Liver (tissue), 9 donors: Measurements from ENCODE around the gene TAS1R2. TPM values are rescaled to one million over a fixed set of nuclear protein-coding genes. Genes with fewer than 3 reads are reported as not detected.

Source experiments
- DNase-seq: peaks from one replicate; pipeline ENCODE4 v3.0.0-alpha.2; 2017; ENCODE audit warnings: low spot score
- H3K27ac ChIP-seq, 2 donors: one replicate each; pipeline ENCODE4 v1.7.0; 2013; ENCODE audit warnings: inconsistent platforms in 2 of 2, low read length in 2 of 2, control low read depth in 1 of 2, low read depth in 1 of 2, mild to moderate bottlenecking in 1 of 2
- H3K27me3 ChIP-seq, 4 donors: one replicate each; pipeline versions ENCODE4 v1.6.1 to v1.7.0; 2013; ENCODE audit warnings: low read length in 3 of 4, inconsistent platforms in 1 of 4, mild to moderate bottlenecking in 1 of 4, moderate library complexity in 1 of 4; ENCODE audit not compliant: control insufficient read depth in 4 of 4, insufficient read depth in 4 of 4
- H3K36me3 ChIP-seq, 4 donors: one replicate each; pipeline versions ENCODE4 v1.6.1 to v1.7.0; 2013; ENCODE audit warnings: low read length in 3 of 4, mild to moderate bottlenecking in 3 of 4, low read depth in 1 of 4, moderate library complexity in 1 of 4; ENCODE audit not compliant: control insufficient read depth in 4 of 4, insufficient read depth in 3 of 4
- H3K4me1 ChIP-seq, 4 donors: one replicate each; pipeline versions ENCODE4 v1.6.1 to v1.7.0; 2013; ENCODE audit warnings: low read length in 3 of 4, mild to moderate bottlenecking in 3 of 4, moderate library complexity in 1 of 4; ENCODE audit not compliant: control insufficient read depth in 4 of 4, insufficient read depth in 4 of 4
- H3K4me3 ChIP-seq, 3 donors: one replicate each; pipeline versions ENCODE4 v1.6.1 to v1.7.0; 2013; ENCODE audit warnings: low read length in 3 of 3, control low read depth in 1 of 3, low read depth in 1 of 3, mild to moderate bottlenecking in 1 of 3
- H3K9ac ChIP-seq, 2 donors: one replicate each; pipeline ENCODE4 v1.7.0; 2013; ENCODE audit warnings: low read length in 2 of 2, mild to moderate bottlenecking in 2 of 2, moderate library complexity in 2 of 2, control low read depth in 1 of 2, low read depth in 1 of 2
- H3K9me3 ChIP-seq, 4 donors: one replicate each; pipeline versions ENCODE4 v1.6.1 to v1.7.0; 2013; ENCODE audit warnings: low read length in 3 of 4; ENCODE audit not compliant: control insufficient read depth in 4 of 4
- EGR1 ChIP-seq, 2 donors: IDR thresholded peaks; 2 replicates each; pipeline ENCODE4 v1.6.1; 2016 to 2018; ENCODE audit warnings: antibody characterized with exemption in 2 of 2, low read depth in 2 of 2
- FOXA1 ChIP-seq: IDR thresholded peaks from 2 replicates; pipeline ENCODE4 v1.6.1; 2016; ENCODE audit warnings: antibody characterized with exemption
- FOXA2 ChIP-seq: IDR thresholded peaks from 2 replicates; pipeline ENCODE4 v1.6.1; 2016; ENCODE audit warnings: antibody characterized with exemption
- GABPA ChIP-seq, 2 donors: IDR thresholded peaks in 1 of 2; conservative IDR thresholded peaks in 1 of 2; 2 replicates each; pipeline ENCODE4 v1.6.1; 2016; ENCODE audit warnings: antibody characterized with exemption in 2 of 2, mild to moderate bottlenecking in 1 of 2, moderate library complexity in 1 of 2
- HNF4A ChIP-seq, 2 donors: conservative IDR thresholded peaks; 2 replicates each; pipeline ENCODE4 v1.6.1; 2016; ENCODE audit warnings: antibody characterized with exemption in 2 of 2, mild to moderate bottlenecking in 2 of 2
- HNF4G ChIP-seq: IDR thresholded peaks from 2 replicates; pipeline ENCODE4 v1.6.1; 2016; ENCODE audit warnings: antibody characterized with exemption
- JUND ChIP-seq, 2 donors: IDR thresholded peaks; 2 replicates each; pipeline ENCODE4 v1.6.1; 2016; ENCODE audit warnings: antibody characterized with exemption in 2 of 2
- NR2F2 ChIP-seq: IDR thresholded peaks from 2 replicates; pipeline ENCODE4 v1.6.1; 2016; ENCODE audit warnings: antibody characterized with exemption
- REST ChIP-seq: IDR thresholded peaks from 2 replicates; pipeline ENCODE4 v1.6.1; 2016; ENCODE audit warnings: antibody characterized with exemption, mild to moderate bottlenecking
- RXRA ChIP-seq, 2 donors: IDR thresholded peaks; 2 replicates each; pipeline ENCODE4 v1.6.1; 2017 to 2018; ENCODE audit warnings: antibody characterized with exemption in 2 of 2, mild to moderate bottlenecking in 1 of 2
- SP1 ChIP-seq: IDR thresholded peaks from 2 replicates; pipeline ENCODE4 v1.6.1; 2018; ENCODE audit warnings: antibody characterized with exemption, mild to moderate bottlenecking
- TAF1 ChIP-seq: conservative IDR thresholded peaks from 2 replicates; pipeline ENCODE4 v1.6.1; 2016; ENCODE audit warnings: antibody characterized with exemption, mild to moderate bottlenecking
- YY1 ChIP-seq: IDR thresholded peaks from 2 replicates; pipeline ENCODE4 v1.6.1; 2016; ENCODE audit warnings: antibody characterized with exemption, mild to moderate bottlenecking
- ZBTB33 ChIP-seq: IDR thresholded peaks from 2 replicates; pipeline ENCODE4 v1.6.1; 2016; ENCODE audit warnings: antibody characterized with exemption
- WGBS: extraction: QIAGEN DNeasy Blood & Tissue Kit; methylation state at CpG from one replicate; pipeline ENCODE4 v1.1.7; 2013; 5-methylcytosine and 5-hydroxymethylcytosine counted together
- polyA plus RNA-seq, 2 donors: library from polyadenylated mRNA; stranded (reverse) in 1 of 2; unstranded in 1 of 2; fragments of 200-250 nt in 1 of 2; fragments of >200 nt in 1 of 2; fragmentation: Nextera tagmentation in 1 of 2; extraction: Ambion mirVana in 1 of 2; gene quantifications; one replicate each; pipeline versions ENCODE4 v1.2.1 to v1.2.3, GENCODE V29; 2013 to 2015
- total RNA-seq, 2 donors: library from RNA; depleted of rRNA; stranded (reverse); fragments of >200 nt; gene quantifications; one replicate each; pipeline ENCODE4 v1.2.3, GENCODE V29; 2014
- TF ChIP-seq, protein P1 (sequence below): IDR thresholded peaks from 2 replicates; pipeline ENCODE4 v1.6.1; 2016; ENCODE audit warnings: antibody characterized with exemption
- TF ChIP-seq, protein P2 (sequence below): IDR thresholded peaks from 2 replicates; pipeline ENCODE4 v1.6.1; 2016; ENCODE audit warnings: antibody characterized with exemption
- TF ChIP-seq, protein P3 (sequence below): fragments of 150-350 bp; IDR thresholded peaks from 2 replicates; pipeline ENCODE4 v1.5.1; 2017; ENCODE audit warnings: improper control_type of control experiment, low read depth, low read length; ENCODE audit not compliant: missing input control
- donor health status: healthy.
- donor health status: healthy.
- donor health status: healthy.
- donor health status: healthy.
- donor health status: healthy.

Gene TAS1R2
- total and polyA plus RNA-seq, 4 donors, result not detected

DNA sequence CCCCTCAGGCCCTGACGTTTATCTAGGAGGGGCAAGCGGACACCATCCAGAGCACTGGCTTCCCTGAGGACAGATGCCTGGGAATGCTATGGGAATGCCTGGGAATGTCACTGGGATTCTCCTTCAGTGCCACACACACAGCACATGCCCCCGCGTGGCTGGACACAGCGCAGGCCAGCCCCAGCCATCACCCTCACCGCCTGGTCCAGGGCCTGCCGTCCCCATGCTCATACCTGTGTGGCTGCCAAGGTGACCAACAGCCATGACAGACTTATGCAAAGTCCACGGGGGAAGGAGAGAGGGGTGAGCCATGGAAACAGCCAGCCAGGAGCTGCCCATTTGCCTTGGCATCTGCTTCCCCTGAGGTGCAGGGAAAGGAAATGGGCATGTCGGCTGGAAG lies 5.7 kb upstream of the TAS1R2 start:
- Histone ChIP-seq H3K27me3 (no peaks in the 10 kb centered on the region), H3K4me3 (no peak overlapping the region), H3K9me3 (no peaks in the 10 kb centered on the region), H3K9ac (no peak overlapping the region), H3K27ac (no peak overlapping the region), H3K4me1 (no peaks in the 10 kb centered on the region), H3K36me3 (no peaks in the 10 kb centered on the region)
- no peak for DNase-seq
- TF ChIP-seq, protein P1, sequence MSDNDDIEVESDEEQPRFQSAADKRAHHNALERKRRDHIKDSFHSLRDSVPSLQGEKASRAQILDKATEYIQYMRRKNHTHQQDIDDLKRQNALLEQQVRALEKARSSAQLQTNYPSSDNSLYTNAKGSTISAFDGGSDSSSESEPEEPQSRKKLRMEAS, result no peak
- TF ChIP-seq JUND (IDR thresholded peaks at IDR 0.05) (no peak), EGR1 (IDR thresholded peaks at IDR 0.05; ENCODE audit: low read depth in 2 of 2) (no peak), RXRA (IDR thresholded peaks at IDR 0.05) (no peak)
- TF ChIP-seq, protein P2, sequence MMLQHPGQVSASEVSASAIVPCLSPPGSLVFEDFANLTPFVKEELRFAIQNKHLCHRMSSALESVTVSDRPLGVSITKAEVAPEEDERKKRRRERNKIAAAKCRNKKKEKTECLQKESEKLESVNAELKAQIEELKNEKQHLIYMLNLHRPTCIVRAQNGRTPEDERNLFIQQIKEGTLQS, result no peak
- WGBS, result 80% methylated on average over 9 of the region's 9 CpGs

- H3K4me3 ChIP-seq, result no peak overlapping the region
- H3K27me3 ChIP-seq, result no peaks in the 10 kb centered on the region
- no peaks in the 10 kb centered on the region for H3K9me3 ChIP-seq
- no peaks in the 10 kb centered on the region for H3K36me3 ChIP-seq
- no peaks in the 10 kb centered on the region for H3K4me1 ChIP-seq
- H3K9ac ChIP-seq, result no peak overlapping the region
- TF ChIP-seq HNF4A (conservative IDR thresholded peaks at IDR 0.05) (no peak), JUND (IDR thresholded peaks at IDR 0.05) (no peak), HNF4G (no peak), NR2F2 (no peak), GABPA (IDR thresholded peaks at IDR 0.05 in 1 of 2, conservative IDR thresholded peaks at IDR 0.05 in 1 of 2) (no peak), FOXA1 (no peak), EGR1 (IDR thresholded peaks at IDR 0.05; ENCODE audit: low read depth in 2 of 2) (no peak), SP1 (no peak), YY1 (no peak), ZBTB33 (no peak), REST (no peak), FOXA2 (no peak), TAF1 (no peak), RXRA (IDR thresholded peaks at IDR 0.05) (no peak)
- TF ChIP-seq, protein P3, sequence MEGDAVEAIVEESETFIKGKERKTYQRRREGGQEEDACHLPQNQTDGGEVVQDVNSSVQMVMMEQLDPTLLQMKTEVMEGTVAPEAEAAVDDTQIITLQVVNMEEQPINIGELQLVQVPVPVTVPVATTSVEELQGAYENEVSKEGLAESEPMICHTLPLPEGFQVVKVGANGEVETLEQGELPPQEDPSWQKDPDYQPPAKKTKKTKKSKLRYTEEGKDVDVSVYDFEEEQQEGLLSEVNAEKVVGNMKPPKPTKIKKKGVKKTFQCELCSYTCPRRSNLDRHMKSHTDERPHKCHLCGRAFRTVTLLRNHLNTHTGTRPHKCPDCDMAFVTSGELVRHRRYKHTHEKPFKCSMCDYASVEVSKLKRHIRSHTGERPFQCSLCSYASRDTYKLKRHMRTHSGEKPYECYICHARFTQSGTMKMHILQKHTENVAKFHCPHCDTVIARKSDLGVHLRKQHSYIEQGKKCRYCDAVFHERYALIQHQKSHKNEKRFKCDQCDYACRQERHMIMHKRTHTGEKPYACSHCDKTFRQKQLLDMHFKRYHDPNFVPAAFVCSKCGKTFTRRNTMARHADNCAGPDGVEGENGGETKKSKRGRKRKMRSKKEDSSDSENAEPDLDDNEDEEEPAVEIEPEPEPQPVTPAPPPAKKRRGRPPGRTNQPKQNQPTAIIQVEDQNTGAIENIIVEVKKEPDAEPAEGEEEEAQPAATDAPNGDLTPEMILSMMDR, result no peak
- TF ChIP-seq, protein P1, result no peak
- TF ChIP-seq, protein P2, result no peak
- 78% methylated on average over 8 of the region's 8 CpGs for WGBS
- no peak for DNase-seq
- no peak overlapping the region for H3K27ac ChIP-seq
These were observed 2.1 kb upstream of the TAS1R2 start for GRCh38 chr1:18861590-18861989.
